Urothelium cell line (cell line): Measurements from ENCODE around the gene GALNT4.

Experiments
- DNase-seq: peaks from one replicate; pipeline ENCODE4 v3.0.0; 2011; ENCODE audit warnings: low spot score, mixed read lengths
- FAIRE-seq: peaks from 2 replicates; lab custom pipeline; 2011; peaks lifted over from hg19 to GRCh38; lab: Jason Lieb, UNC

Gene GALNT4

GRCh38 chr12:89524541-89525304, at the start of gene GALNT4:
Gene GALNT4, minus strand, starts transcription at chr12:89524796. Its CDS starts 247 bp downstream, at chr12:89524549.
- FAIRE-seq (no peak), DNase-seq (peak; percentile 78)

GRCh38 chr12:89573051-89573810, 48.6 kb upstream of the GALNT4 start:
- FAIRE-seq (no peak), DNase-seq (no peak)

- DNase-seq (no peak), FAIRE-seq (no peak)
Observed at GRCh38 chr12:89571491-89572195, 47.0 kb upstream of the GALNT4 start.

GRCh38 chr12:89568484-89568883, 43.9 kb upstream of the GALNT4 start:
- no peak for DNase-seq
- no peak for FAIRE-seq

GRCh38 chr12:89567691-89568239, 43.2 kb upstream of the GALNT4 start:
- FAIRE-seq (no peak), DNase-seq (no peak)

- no peak for FAIRE-seq
- no peak for DNase-seq
Observed at GRCh38 chr12:89566615-89567014, 42.0 kb upstream of the GALNT4 start.

- FAIRE-seq: no peak
Observed at GRCh38 chr12:89565002-89565401, 40.4 kb upstream of the GALNT4 start.

GRCh38 chr12:89559753-89560152, 35.2 kb upstream of the GALNT4 start:
- DNase-seq (no peak), FAIRE-seq (no peak)

More at GRCh38 chr12:89565002-89565401, 40.4 kb upstream of the GALNT4 start:
- DNase-seq: no peak

GRCh38 chr12:89556976-89557375, 32.4 kb upstream of the GALNT4 start:
- no peak for FAIRE-seq
- DNase-seq: no peak

- no peak for FAIRE-seq
- DNase-seq: no peak
Observed at GRCh38 chr12:89552376-89552775, 27.8 kb upstream of the GALNT4 start.

GRCh38 chr12:89551747-89552146, 27.2 kb upstream of the GALNT4 start:
- FAIRE-seq (no peak), DNase-seq (no peak)

- DNase-seq (no peak), FAIRE-seq (no peak)
Observed at GRCh38 chr12:89547101-89547500, 22.5 kb upstream of the GALNT4 start.

GRCh38 chr12:89546151-89546550, 21.6 kb upstream of the GALNT4 start:
- DNase-seq (no peak), FAIRE-seq (no peak)

- no peak for FAIRE-seq
Observed at GRCh38 chr12:89544681-89545184, 20.1 kb upstream of the GALNT4 start.

GRCh38 chr12:89544022-89544421, 19.4 kb upstream of the GALNT4 start:
- FAIRE-seq (no peak), DNase-seq (no peak)

More at GRCh38 chr12:89544681-89545184, 20.1 kb upstream of the GALNT4 start:
- peak; percentile 23 for DNase-seq

GRCh38 chr12:89542912-89543592, 18.5 kb upstream of the GALNT4 start:
- no peak for FAIRE-seq
- DNase-seq: peak; percentile 56

- DNase-seq (no peak), FAIRE-seq (no peak)
Observed at GRCh38 chr12:89542236-89542635, 17.6 kb upstream of the GALNT4 start.

- no peak for FAIRE-seq
- no peak for DNase-seq
Observed at GRCh38 chr12:89540586-89540985, 16.0 kb upstream of the GALNT4 start.

- no peak for DNase-seq
- no peak for FAIRE-seq
Observed at GRCh38 chr12:89539426-89540223, 15.0 kb upstream of the GALNT4 start.

- FAIRE-seq (no peak), DNase-seq (no peak)
Observed at GRCh38 chr12:89538897-89539296, 14.3 kb upstream of the GALNT4 start.
